GM12872 (cell line): ENCODE results near the gene TSPAN4.

Experiments
- TF ChIP-seq, protein P1 (sequence below): IDR thresholded peaks from 3 replicates; pipeline ENCODE4 v1.5.1; 2011; ENCODE audit warnings: low read depth, mild to moderate bottlenecking, low read length, moderate library complexity; ENCODE audit not compliant: insufficient read depth

TSPAN4 gene

DNA sequence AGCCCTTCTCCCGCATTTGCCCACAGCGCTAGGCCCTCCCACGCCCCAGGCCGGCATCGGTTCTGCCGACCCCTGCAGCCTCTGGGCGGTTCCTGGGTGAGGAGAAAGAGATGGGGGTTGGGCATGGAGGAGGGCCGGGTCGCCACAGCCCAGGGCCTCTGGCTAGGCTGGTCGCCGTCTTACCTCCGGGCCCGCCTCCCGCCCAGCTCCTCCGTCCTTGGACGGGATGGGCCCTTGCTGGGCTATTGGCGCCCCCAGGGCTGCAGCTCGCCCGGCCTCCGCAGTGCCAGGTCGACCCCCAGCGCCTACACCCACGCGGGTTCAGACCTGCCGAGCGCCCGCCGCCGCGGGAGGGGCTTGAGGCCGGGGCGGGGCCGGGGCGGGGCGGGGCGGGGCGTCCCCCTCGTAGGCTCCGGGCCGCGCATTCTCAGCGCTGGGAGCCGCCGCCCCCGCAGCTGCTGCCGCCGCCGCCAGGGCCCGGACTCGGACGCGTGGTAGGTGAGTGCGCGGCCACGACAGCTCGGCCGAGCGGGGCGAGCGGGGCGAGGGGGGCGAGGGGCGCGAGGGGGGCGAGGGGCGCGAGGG lies 10.0 kb upstream of the TSPAN4 start, which contains the start of gene CD151:
CD151 (plus strand) TSS at position 424 of the 585 bp plus-strand sequence. CDS start 3,118 bp downstream, outside the sequence.
- TF ChIP-seq, protein P1, sequence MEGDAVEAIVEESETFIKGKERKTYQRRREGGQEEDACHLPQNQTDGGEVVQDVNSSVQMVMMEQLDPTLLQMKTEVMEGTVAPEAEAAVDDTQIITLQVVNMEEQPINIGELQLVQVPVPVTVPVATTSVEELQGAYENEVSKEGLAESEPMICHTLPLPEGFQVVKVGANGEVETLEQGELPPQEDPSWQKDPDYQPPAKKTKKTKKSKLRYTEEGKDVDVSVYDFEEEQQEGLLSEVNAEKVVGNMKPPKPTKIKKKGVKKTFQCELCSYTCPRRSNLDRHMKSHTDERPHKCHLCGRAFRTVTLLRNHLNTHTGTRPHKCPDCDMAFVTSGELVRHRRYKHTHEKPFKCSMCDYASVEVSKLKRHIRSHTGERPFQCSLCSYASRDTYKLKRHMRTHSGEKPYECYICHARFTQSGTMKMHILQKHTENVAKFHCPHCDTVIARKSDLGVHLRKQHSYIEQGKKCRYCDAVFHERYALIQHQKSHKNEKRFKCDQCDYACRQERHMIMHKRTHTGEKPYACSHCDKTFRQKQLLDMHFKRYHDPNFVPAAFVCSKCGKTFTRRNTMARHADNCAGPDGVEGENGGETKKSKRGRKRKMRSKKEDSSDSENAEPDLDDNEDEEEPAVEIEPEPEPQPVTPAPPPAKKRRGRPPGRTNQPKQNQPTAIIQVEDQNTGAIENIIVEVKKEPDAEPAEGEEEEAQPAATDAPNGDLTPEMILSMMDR: no peak

DNA sequence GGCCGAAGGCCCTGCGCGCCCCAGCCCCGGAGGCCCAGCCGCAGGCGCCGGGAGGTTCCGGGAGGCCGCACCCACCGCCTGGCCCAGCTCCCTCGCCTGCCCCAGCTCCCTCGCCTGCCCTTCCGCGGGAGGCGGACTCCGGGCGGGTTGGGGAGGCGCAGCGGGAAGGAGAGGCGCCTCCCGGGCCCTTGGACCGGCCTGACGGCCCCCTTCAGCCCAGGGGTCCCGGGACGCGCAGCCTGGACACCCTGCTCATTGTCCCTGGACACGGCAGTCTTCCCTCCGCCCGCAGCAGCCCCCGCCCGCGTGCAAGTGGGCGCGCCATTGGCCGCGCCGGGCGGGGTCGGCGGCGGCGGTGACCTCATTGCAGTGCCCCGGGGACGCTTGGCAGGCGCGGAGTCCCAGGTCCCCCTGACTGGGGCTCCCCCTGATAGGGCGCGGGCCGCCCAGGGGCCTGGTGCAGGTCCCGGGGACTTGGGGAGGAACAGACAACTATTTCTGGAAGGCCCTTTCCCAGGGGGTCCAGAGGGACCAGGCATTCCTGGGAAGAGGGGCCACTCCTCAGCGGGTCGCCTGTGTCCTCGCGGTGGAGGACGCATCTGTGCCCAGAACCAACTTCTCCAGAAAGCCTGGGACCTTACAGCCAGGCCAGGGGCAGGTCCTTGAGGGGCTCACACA lies 9.4 kb upstream of the TSPAN4 start:
- TF ChIP-seq, protein P1: no peak

DNA sequence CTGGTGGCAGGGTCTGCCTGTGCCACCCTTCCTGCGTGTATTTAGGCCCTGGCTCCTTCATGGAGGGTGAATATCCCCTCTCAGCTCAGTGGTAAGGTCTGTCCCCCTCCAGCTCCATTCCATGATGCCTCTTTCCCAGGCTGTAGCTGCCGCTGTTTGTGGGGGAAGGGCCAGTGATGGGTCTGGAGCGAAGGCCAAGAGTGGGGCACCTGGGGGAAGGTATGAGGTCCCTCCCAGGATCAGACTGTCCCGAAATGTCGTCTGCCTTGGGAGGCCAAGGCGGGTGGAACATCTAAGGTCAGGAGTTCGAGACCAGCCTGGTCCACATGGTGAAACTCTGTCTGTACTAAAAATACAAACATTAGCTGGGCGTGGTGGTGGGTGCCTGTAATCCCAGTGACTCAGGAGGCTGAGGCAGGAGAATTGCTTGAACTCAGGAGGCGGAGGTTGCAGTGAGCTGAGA lies 8.8 kb upstream of the TSPAN4 start:
- TF ChIP-seq, protein P1: no peak

DNA sequence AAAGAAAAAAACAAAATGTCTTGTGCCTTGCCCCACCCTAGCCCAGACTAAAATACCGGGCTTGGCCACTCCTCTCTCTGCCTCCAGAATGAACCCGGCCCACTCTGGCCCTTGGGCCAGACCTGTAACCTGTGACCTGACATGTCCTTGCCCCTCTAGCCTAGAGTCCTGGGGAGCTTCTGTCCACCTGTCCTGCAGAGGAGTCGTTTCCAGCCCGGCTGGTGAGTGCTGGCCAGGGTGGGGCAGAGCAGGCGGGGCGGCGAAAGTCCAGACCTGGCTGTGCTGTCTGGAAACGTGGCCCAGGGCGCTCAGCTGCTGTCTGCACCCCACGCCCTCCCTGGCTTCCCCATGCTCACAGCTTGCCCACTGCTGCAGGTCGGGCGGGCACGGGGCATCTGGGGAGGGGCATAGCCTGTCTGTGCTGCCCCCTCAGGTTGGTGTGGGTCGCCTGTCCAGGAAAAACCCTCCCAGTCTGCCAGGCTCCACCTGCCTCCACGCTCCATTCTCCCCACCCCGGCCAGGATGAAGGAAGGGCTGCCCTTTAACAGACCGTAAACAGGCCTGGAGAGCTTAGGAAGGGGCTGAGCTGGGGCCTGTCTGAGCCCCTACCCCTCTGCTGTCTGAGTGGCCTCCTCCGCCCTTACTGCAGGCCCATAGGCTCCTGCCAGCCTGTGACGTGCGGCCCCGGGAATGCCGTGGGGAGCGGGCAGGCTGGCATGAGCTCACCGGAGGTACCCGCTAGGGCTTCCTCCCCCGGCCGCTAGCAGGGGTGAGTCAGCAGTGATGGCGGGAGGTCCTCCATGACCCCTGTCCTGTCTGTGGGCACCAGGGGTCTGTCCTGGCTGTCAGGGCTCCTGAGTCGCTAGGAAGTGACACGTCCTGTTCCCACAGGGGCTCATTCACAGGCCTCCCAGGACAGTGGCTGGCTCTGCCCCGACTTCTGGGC lies 8.0 kb upstream of the TSPAN4 start:
- TF ChIP-seq, protein P1: no peak

DNA sequence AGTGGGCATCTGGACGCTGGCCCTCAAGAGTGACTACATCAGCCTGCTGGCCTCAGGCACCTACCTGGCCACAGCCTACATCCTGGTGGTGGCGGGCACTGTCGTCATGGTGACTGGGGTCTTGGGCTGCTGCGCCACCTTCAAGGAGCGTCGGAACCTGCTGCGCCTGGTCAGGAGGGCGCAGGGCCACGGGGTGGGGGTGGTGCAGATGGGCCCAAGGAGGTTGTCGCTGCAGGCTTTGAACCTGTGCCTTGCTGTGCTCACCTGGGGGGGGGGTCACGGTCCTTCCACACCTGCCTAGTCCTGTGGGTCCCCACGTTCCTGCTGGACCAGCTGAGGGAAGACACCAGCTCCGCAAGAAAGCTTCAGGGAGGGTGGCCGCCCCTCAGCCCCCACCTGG lies 6.4 kb upstream of the TSPAN4 start:
- TF ChIP-seq, protein P1: no peak

DNA sequence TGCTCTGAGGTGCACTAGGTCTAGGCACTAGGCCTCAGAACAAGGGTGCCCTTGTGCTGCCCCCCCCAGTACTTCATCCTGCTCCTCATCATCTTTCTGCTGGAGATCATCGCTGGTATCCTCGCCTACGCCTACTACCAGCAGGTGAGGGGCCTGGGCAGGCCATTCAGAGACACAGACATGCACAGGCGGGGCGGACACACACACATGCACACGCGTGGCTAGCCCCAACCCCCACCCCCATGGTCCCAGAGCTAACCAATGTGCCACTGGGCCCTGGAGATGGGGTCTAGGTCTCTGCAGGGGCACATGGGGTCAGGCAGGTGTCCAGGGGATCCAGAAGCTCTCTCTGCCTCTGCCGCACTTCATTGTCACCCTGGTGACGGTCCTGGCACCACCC lies 6.0 kb upstream of the TSPAN4 start:
- TF ChIP-seq, protein P1: no peak
